NOMO-1 treated with dmso at 0.1 percent for 144 hours (cell line): ENCODE data around the gene C12orf50.
A peak's percentile ranks its signal among the peaks of the same experiment; 100 is the strongest.
"Not testable (repeated sequence)": the region's sequence is repeated elsewhere in the genome, so short reads cannot be mapped to it uniquely, and the experiment has no call there.

Experiments used
- DNase-seq: peaks from one replicate; lab custom pipeline; 2025; ENCODE audit not compliant: unreplicated experiment; lab: John Stamatoyannopoulos, UW

Gene C12orf50

GRCh38 chr12:88029093-88029665 is at the start of gene C12orf50:
Gene C12orf50 (minus strand): TSS chr12:88029401. CDS start chr12:88026962, 2,439 bp downstream.
- no peak for DNase-seq

GRCh38 chr12:88067301-88067700 is 38.1 kb upstream of the C12orf50 start:
- no peak for DNase-seq

- no peak for DNase-seq
Measured at GRCh38 chr12:88063375-88063774, 34.2 kb upstream of the C12orf50 start.

GRCh38 chr12:88062474-88062873 is 33.3 kb upstream of the C12orf50 start:
- no peak for DNase-seq

- no peak for DNase-seq
Measured at GRCh38 chr12:88058719-88059077, 29.5 kb upstream of the C12orf50 start.

- no peak for DNase-seq
Measured at GRCh38 chr12:88057994-88058718, 29.0 kb upstream of the C12orf50 start.

GRCh38 chr12:88056571-88056970 is 27.4 kb upstream of the C12orf50 start:
- no peak for DNase-seq

- DNase-seq = no peak
Measured at GRCh38 chr12:88052686-88053085, 23.5 kb upstream of the C12orf50 start.

GRCh38 chr12:88044035-88044434 is 14.8 kb upstream of the C12orf50 start:
- no peak for DNase-seq

GRCh38 chr12:88037770-88038169 is 8.6 kb upstream of the C12orf50 start:
- DNase-seq = no peak

GRCh38 chr12:88036353-88036965 is 7.3 kb upstream of the C12orf50 start:
- DNase-seq = peak; percentile 37

GRCh38 chr12:88035907-88036289 is 6.7 kb upstream of the C12orf50 start:
- no peak for DNase-seq

- DNase-seq = peak; percentile 76
Measured at GRCh38 chr12:88035271-88035906, 6.2 kb upstream of the C12orf50 start.

GRCh38 chr12:88031161-88031560 is 2.0 kb upstream of the C12orf50 start:
- not testable (repeated sequence) for DNase-seq

GRCh38 chr12:88026196-88026595 is 3.0 kb downstream of the C12orf50 start:
- no peak for DNase-seq

- DNase-seq = no peak
Measured at GRCh38 chr12:88017964-88018363, 11.2 kb downstream of the C12orf50 start.

GRCh38 chr12:88015825-88016224 is 13.4 kb downstream of the C12orf50 start:
- DNase-seq = no peak

- no peak for DNase-seq
Measured at GRCh38 chr12:88011755-88012154, 17.4 kb downstream of the C12orf50 start.

GRCh38 chr12:88006351-88006750 is 22.9 kb downstream of the C12orf50 start:
- DNase-seq = no peak

- no peak for DNase-seq
Measured at GRCh38 chr12:88001327-88001726, 27.9 kb downstream of the C12orf50 start.

- peak; percentile 46 for DNase-seq
Measured at GRCh38 chr12:87995581-87996178, 33.5 kb downstream of the C12orf50 start.

GRCh38 chr12:87991483-87991882 is 37.7 kb downstream of the C12orf50 start:
- no peak for DNase-seq
